HUES6 (cell line): Measurements from ENCODE around the gene TSPAN18.

Source experiments
- H3K27ac ChIP-seq: 2 replicates; pipeline ENCODE4 v1.7.0; 2013; ENCODE audit warnings: low read depth, mild to moderate bottlenecking, low read length, inconsistent platforms
- H3K27me3 ChIP-seq: 2 replicates; pipeline ENCODE4 v1.6.1; 2013; ENCODE audit warnings: low read length; ENCODE audit not compliant: control insufficient read depth, insufficient read depth
- H3K36me3 ChIP-seq: 2 replicates; pipeline ENCODE4 v1.6.1; 2013; ENCODE audit warnings: low read length; ENCODE audit not compliant: control insufficient read depth, insufficient read depth
- H3K4me1 ChIP-seq: 2 replicates; pipeline ENCODE4 v1.6.1; 2013; ENCODE audit warnings: low read length; ENCODE audit not compliant: control insufficient read depth, insufficient read depth
- H3K4me3 ChIP-seq: 2 replicates; pipeline ENCODE4 v1.5.1; 2013; ENCODE audit warnings: low read depth, low read length
- H3K9ac ChIP-seq: one replicate; pipeline ENCODE4 v1.6.1; 2013; ENCODE audit warnings: mild to moderate bottlenecking, low read length
- H3K9me3 ChIP-seq: 2 replicates; pipeline ENCODE4 v1.6.1; 2013; ENCODE audit warnings: low read depth, low read length; ENCODE audit not compliant: control insufficient read depth, insufficient read depth

Gene TSPAN18

GRCh38 chr11:44944181-44944852 lies 217.6 kb downstream of the TSPAN18 start:
- peaks cover 3% of the 10 kb centered on the region for H3K36me3 ChIP-seq
- H3K9ac ChIP-seq, result no peak overlapping the region
- H3K4me1 ChIP-seq, result peaks cover 44% of the 10 kb centered on the region
- H3K27ac ChIP-seq, result no peak overlapping the region
- H3K4me3 ChIP-seq, result no peak overlapping the region
- no peaks in the 10 kb centered on the region for H3K9me3 ChIP-seq
- H3K27me3 ChIP-seq, result no peaks in the 10 kb centered on the region

GRCh38 chr11:44944853-44945235 lies 218.1 kb downstream of the TSPAN18 start:
- no peak overlapping the region for H3K4me3 ChIP-seq
- H3K4me1 ChIP-seq, result peaks cover 41% of the 10 kb centered on the region
- H3K36me3 ChIP-seq, result peaks cover 3% of the 10 kb centered on the region
- H3K27ac ChIP-seq, result no peak overlapping the region
- H3K9ac ChIP-seq, result no peak overlapping the region
- no peaks in the 10 kb centered on the region for H3K9me3 ChIP-seq
- no peaks in the 10 kb centered on the region for H3K27me3 ChIP-seq

GRCh38 chr11:44945666-44946065 lies 218.9 kb downstream of the TSPAN18 start:
- Histone ChIP-seq H3K4me1 (peaks cover 40% of the 10 kb centered on the region), H3K36me3 (no peaks in the 10 kb centered on the region; the same call in 1 of the 2 replicates), H3K27me3 (no peaks in the 10 kb centered on the region), H3K9me3 (no peaks in the 10 kb centered on the region), H3K27ac (no peak overlapping the region), H3K9ac (no peak overlapping the region), H3K4me3 (no peak overlapping the region)

DNA sequence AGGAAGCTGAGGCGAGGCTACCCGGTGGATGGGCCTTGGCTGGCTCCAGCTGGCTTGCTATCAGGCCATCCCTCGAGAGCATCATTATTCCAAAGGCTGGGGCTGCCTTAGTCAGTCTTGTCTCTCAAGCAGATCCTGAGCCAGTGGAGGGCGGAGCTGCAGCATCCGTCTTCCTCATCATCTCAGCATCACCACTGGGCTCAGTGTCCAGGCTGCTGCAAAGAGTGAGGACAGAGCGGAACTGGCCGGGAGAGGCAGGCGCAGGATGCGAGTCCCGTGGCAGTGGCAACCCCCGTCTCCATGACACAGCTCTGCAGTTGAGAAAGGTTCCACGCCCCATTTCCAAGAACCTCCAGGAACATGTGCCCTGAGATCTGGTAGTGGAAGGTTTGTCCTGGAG lies 219.5 kb downstream of the TSPAN18 start:
- no peak overlapping the region for H3K4me3 ChIP-seq
- no peaks in the 10 kb centered on the region for H3K27me3 ChIP-seq
- no peak overlapping the region for H3K9ac ChIP-seq
- peaks cover 42% of the 10 kb centered on the region for H3K4me1 ChIP-seq
- H3K27ac ChIP-seq, result no peak overlapping the region
- H3K9me3 ChIP-seq, result no peaks in the 10 kb centered on the region
- no peaks in the 10 kb centered on the region; the same call in 1 of the 2 replicates for H3K36me3 ChIP-seq

GRCh38 chr11:44947114-44947513 lies 220.4 kb downstream of the TSPAN18 start:
- H3K9ac ChIP-seq, result no peak overlapping the region
- peaks cover 50% of the 10 kb centered on the region for H3K4me1 ChIP-seq
- H3K27me3 ChIP-seq, result no peaks in the 10 kb centered on the region
- no peaks in the 10 kb centered on the region; the same call in 1 of the 2 replicates for H3K36me3 ChIP-seq
- no peak overlapping the region for H3K27ac ChIP-seq
- no peak overlapping the region for H3K4me3 ChIP-seq
- H3K9me3 ChIP-seq, result no peaks in the 10 kb centered on the region

- no peaks in the 10 kb centered on the region; the same call in 1 of the 2 replicates for H3K36me3 ChIP-seq
- no peak overlapping the region for H3K4me3 ChIP-seq
- peaks cover 51% of the 10 kb centered on the region for H3K4me1 ChIP-seq
- H3K27ac ChIP-seq, result no peak overlapping the region
- no peaks in the 10 kb centered on the region for H3K27me3 ChIP-seq
- H3K9me3 ChIP-seq, result no peaks in the 10 kb centered on the region
- H3K9ac ChIP-seq, result no peak overlapping the region
Measured at GRCh38 chr11:44948155-44948554, 221.4 kb downstream of the TSPAN18 start.

DNA sequence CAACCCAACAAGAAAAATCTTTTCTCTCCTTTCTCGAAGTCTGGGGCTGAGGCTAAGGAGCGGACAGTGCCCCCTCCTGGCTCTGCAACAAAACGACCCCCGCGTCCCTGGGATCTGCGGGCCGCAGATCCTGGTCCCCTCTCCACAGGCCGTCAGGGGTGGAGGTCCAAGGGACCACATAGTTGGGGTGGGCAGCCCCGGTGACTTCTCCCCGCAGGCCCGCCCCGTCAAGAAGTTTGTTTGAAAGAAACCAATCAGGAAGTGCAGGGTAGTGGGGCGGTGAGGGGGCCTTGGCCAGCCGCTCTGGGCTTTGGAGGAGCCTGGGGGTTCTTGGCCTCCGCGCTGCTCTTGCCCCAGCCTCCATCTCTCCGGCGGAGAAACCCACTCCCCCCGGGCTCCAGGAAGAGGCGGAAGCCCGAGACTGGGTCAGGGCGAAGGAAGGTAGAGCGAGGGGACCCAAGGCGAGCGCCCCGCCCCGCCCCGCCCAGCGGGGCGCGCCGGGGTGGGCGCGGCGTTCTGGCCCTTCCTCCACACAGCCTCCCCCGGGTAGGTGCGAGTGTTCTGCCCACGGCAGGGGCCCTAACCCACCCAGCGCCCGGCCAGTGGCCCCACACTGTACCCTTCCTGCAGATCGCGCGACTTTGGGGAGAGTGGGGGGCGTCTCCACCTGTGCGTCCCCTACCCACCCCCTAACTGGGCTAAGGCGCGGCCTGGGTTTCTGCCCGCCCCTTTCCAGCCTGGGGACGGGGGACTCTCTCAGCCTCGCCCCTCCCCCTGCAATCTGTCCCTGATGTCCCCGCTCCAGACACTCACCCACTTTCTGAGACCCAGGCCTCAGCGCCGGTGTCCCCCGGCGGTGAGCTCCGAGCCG lies 222.6 kb downstream of the TSPAN18 start:
- H3K27me3 ChIP-seq, result no peaks in the 10 kb centered on the region
- H3K4me1 ChIP-seq, result peaks cover 47% of the 10 kb centered on the region
- H3K27ac ChIP-seq, result peak overlapping the region; percentile 84; the same call in 1 of the 2 replicates
- no peaks in the 10 kb centered on the region for H3K9me3 ChIP-seq
- H3K9ac ChIP-seq, result peak overlapping the region; percentile 84
- no peaks in the 10 kb centered on the region; the same call in 1 of the 2 replicates for H3K36me3 ChIP-seq
- peak overlapping the region; percentile 91 for H3K4me3 ChIP-seq

DNA sequence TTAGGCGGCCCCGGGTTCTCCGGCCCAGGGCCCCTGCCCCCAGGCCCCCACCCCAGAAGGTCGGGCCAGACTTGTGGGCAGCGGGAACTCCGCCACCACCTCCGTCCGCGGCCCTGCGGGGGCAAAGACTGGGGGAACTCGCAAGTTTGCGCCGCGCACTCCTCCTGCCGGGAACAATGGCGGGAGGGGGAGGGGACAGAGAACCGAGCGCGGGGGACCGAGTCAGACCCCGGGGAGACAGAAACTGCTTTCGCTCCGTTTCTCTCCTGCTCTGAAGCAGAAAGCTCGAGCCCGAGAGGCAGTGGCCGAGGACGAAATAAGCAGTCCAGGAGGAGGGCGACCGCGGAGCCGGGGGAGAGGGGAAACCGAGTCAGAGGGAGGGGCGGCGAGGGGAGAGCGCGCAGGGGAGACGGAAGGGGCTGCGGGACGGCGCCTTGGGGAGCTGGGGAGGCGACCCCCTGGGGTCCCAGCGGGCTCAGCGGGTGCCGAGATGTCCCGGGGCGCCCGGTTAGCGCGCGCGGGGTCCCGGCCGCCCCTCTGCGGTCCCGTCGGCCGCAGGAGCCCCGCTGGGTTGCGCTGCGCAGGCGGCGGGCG lies 223.4 kb downstream of the TSPAN18 start:
- H3K27me3 ChIP-seq, result no peaks in the 10 kb centered on the region
- H3K9me3 ChIP-seq, result no peaks in the 10 kb centered on the region
- H3K4me3 ChIP-seq, result peak overlapping the region; percentile 91
- H3K36me3 ChIP-seq, result no peaks in the 10 kb centered on the region; the same call in 1 of the 2 replicates
- peak overlapping the region; percentile 84; the same call in 1 of the 2 replicates for H3K27ac ChIP-seq
- H3K9ac ChIP-seq, result peak overlapping the region; percentile 84
- peaks cover 47% of the 10 kb centered on the region for H3K4me1 ChIP-seq

DNA sequence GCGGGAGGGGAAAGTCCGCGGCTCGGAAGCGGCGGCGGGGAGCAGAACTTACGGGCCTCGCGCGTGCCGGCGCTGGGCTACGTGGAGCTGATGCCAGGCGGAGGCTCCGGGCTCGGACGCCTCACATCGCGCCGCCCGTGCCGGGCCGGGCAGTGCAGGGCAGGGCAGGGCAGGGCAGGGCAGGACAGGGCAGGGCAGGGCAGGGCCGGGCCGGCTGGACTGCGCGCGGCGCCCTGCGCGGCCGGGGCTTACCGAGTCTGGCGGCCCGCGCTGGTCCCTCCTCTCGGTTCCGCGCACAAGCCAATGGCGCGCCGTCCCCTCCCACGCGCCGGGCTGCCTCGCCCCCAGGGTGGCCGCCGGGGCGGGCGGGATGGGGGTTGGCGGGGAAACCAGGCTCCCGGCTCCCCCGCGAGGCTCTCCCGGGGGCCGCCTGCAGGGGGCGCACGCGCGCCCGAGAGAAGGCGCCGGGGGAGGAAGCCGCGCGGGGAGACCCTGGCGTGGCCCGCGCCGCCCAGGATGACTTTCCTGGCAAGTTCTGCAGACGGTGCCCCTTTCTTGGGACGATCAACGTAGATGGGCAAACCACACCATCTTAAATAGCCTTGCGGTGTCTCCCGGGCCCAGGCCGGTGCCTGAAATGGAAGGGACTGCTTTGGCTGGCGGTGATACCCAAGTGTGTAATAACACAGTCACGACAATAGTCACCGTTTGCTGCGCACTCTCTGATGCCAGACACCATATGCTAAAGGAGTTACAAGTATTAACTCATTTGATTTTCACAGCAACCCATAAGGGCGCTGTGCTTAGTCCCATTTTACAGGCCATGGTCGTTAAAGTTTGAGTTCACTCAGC lies 224.1 kb downstream of the TSPAN18 start, which contains the start of gene TP53I11:
TSS of gene TP53I11 (minus strand) at position 259 of the 852 bp plus-strand sequence. CDS start 12,548 bp downstream, outside the sequence.
- peak within 1 kb of the TSS; percentile 91 for H3K4me3 ChIP-seq
- peak within 1 kb of the TSS; percentile 84; the same call in 1 of the 2 replicates for H3K27ac ChIP-seq
- no peaks in the 10 kb centered on the region for H3K9me3 ChIP-seq
- H3K36me3 ChIP-seq, result no peaks in the 10 kb centered on the region; the same call in 1 of the 2 replicates
- peaks cover 47% of the 10 kb centered on the region for H3K4me1 ChIP-seq
- H3K27me3 ChIP-seq, result no peaks in the 10 kb centered on the region
- peak within 1 kb of the TSS; percentile 84 for H3K9ac ChIP-seq

- H3K27ac ChIP-seq, result no peak overlapping the region
- H3K9me3 ChIP-seq, result no peaks in the 10 kb centered on the region
- H3K27me3 ChIP-seq, result no peaks in the 10 kb centered on the region
- peaks cover 56% of the 10 kb centered on the region for H3K4me1 ChIP-seq
- no peak overlapping the region for H3K9ac ChIP-seq
- H3K4me3 ChIP-seq, result no peak overlapping the region
- H3K36me3 ChIP-seq, result no peaks in the 10 kb centered on the region
Measured at GRCh38 chr11:44952082-44952481, 225.3 kb downstream of the TSPAN18 start.
